ENCODE measurements around the gene SLC25A21.

SLC25A21 gene

DNA sequence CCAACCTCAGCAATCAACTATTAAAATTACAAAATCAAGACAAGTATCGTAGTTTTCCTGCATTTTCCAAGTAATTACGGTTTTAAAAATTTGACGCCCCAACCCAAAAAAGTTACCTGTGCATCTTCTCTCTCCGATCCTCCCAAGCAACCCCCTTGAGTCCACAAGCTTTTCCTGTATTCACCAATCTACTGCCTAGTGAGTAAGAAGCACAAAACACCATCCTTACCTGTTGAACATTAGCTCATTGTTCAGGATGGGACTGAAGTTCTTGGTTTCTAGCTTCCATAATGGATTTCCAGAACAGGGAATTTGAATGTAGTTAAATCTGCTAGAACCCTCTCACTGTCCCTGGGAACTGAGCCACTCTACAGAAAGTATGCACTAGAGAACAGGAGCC lies 348.8 kb downstream of the SLC25A21 start:
- no peak overlapping the region for H4K91ac ChIP-seq (ENCODE audit: low read depth, low read length)
- H3K79me2 ChIP-seq (ENCODE audit: control insufficient read depth, insufficient read depth, low read length, poor library complexity): no peaks in the 10 kb centered on the region
- no peak overlapping the region for H3K23ac ChIP-seq (ENCODE audit: low read length)
- H3K18ac ChIP-seq (ENCODE audit: low read length): no peak overlapping the region
- no peak overlapping the region for H2AK5ac ChIP-seq (ENCODE audit: low read length)
- no peak overlapping the region for H3K4ac ChIP-seq (ENCODE audit: low read depth, low read length)
- no peak overlapping the region for H3K27ac ChIP-seq (ENCODE audit: low read depth, low read length)
- no peaks in the 10 kb centered on the region for H3K36me3 ChIP-seq (ENCODE audit: control insufficient read depth in 1 of 2, insufficient read depth in 2 of 2, low read length in 2 of 2)
- no peak overlapping the region for H4K8ac ChIP-seq (ENCODE audit: low read depth, low read length)
- H4K12ac ChIP-seq (ENCODE audit: low read depth, low read length): no peak overlapping the region
- H3K4me1 ChIP-seq (ENCODE audit: control insufficient read depth in 1 of 2, insufficient read depth in 2 of 2, low read length in 2 of 2): peaks cover 0 to 2% of the 10 kb centered on the region in 2 experiments
- H2BK120ac ChIP-seq (ENCODE audit: insufficient read depth, low read length, poor library complexity): no peak overlapping the region
- H3K14ac ChIP-seq (ENCODE audit: low read length): no peak overlapping the region
- H2AFZ ChIP-seq (ENCODE audit: insufficient read depth, low read length, poor library complexity): no peak overlapping the region
- H3K4me2 ChIP-seq (ENCODE audit: low read length): no peak overlapping the region
- H3K9me3 ChIP-seq (ENCODE audit: insufficient read depth, low read depth, low read length): no peaks in the 10 kb centered on the region
- no peak for DNase-seq
- H3K79me1 ChIP-seq (ENCODE audit: low read length): no peaks in the 10 kb centered on the region
- no peak overlapping the region for H2BK5ac ChIP-seq (ENCODE audit: low read depth, low read length, poor library complexity)
- H3K4me3 ChIP-seq (ENCODE audit: low read depth, low read length): no peak overlapping the region
- no peaks in the 10 kb centered on the region for H3K27me3 ChIP-seq (ENCODE audit: insufficient read depth, low read length)
- no peak overlapping the region for H3K9ac ChIP-seq (ENCODE audit: low read length)
- WGBS (ENCODE audit: extremely low coverage, insufficient coverage, insufficient read length): no CpG with 5 or more reads among the region's 4 CpGs
- no peak overlapping the region for H2BK12ac ChIP-seq (ENCODE audit: low read length)

DNA sequence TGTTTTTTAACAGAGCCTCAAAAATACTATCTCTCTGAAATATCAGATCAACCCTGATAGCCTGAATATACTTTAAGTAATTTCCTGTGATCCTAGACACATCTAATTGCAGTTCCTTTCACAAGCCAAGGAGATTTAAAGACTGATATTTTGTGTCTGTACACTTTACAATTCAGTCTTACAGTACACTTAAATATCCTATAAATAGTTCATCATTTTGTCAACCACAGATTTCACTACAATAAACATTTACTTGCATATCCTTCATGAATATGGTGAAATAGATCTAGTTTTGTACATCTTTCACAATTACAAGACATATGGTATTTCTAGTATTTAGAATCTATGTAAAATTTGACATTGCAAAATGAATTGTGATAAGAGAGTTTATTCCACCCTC lies 349.7 kb downstream of the SLC25A21 start:
- Histone ChIP-seq H3K9ac (ENCODE audit: low read length) (no peak overlapping the region), H3K36me3 (ENCODE audit: control insufficient read depth in 1 of 2, insufficient read depth in 2 of 2, low read length in 2 of 2) (no peaks in the 10 kb centered on the region), H3K79me2 (ENCODE audit: control insufficient read depth, insufficient read depth, low read length, poor library complexity) (no peaks in the 10 kb centered on the region), H4K91ac (ENCODE audit: low read depth, low read length) (no peak overlapping the region), H2BK120ac (ENCODE audit: insufficient read depth, low read length, poor library complexity) (no peak overlapping the region), H3K18ac (ENCODE audit: low read length) (no peak overlapping the region), H3K4ac (ENCODE audit: low read depth, low read length) (no peak overlapping the region), H4K8ac (ENCODE audit: low read depth, low read length) (no peak overlapping the region), H2AFZ (ENCODE audit: insufficient read depth, low read length, poor library complexity) (no peak overlapping the region), H2BK5ac (ENCODE audit: low read depth, low read length, poor library complexity) (no peak overlapping the region), H3K14ac (ENCODE audit: low read length) (no peak overlapping the region), H4K12ac (ENCODE audit: low read depth, low read length) (no peak overlapping the region), H3K4me3 (ENCODE audit: low read depth, low read length) (no peak overlapping the region), H3K27ac (ENCODE audit: low read depth, low read length) (no peak overlapping the region), H3K4me2 (ENCODE audit: low read length) (no peak overlapping the region), H3K9me3 (ENCODE audit: insufficient read depth, low read depth, low read length) (no peaks in the 10 kb centered on the region), H2AK5ac (ENCODE audit: low read length) (no peak overlapping the region), H3K27me3 (ENCODE audit: insufficient read depth, low read length) (no peaks in the 10 kb centered on the region), H3K79me1 (ENCODE audit: low read length) (no peaks in the 10 kb centered on the region), H3K23ac (ENCODE audit: low read length) (no peak overlapping the region), H2BK12ac (ENCODE audit: low read length) (no peak overlapping the region), H3K4me1 (ENCODE audit: control insufficient read depth in 1 of 2, insufficient read depth in 2 of 2, low read length in 2 of 2) (peaks cover 0 to 2% of the 10 kb centered on the region in 2 experiments)
- DNase-seq: no peak

DNA sequence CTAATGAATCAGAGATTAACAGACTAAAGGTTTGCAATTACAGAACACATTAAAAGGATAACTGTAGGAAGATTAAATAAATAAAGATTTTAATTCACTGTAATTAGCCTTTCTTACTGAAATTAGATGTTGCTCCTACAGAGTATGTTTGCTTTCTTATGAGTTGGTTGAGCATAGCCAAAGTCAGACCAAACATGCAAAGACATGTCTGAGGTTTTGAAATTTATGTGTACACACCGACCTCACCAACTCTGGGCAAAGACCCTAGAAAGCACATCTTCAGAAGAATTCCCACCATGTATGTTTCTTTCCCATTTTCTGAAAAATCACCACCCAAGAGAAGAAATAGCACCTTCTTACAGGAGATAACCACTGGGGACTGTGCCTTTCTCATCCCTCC lies 351.5 kb downstream of the SLC25A21 start:
- Histone ChIP-seq H3K27me3 (ENCODE audit: insufficient read depth, low read length) (no peaks in the 10 kb centered on the region), H2BK5ac (ENCODE audit: low read depth, low read length, poor library complexity) (no peak overlapping the region), H3K4me1 (ENCODE audit: control insufficient read depth in 1 of 2, insufficient read depth in 2 of 2, low read length in 2 of 2) (no peaks in the 10 kb centered on the region), H3K4ac (ENCODE audit: low read depth, low read length) (no peak overlapping the region), H3K4me3 (ENCODE audit: low read depth, low read length) (no peak overlapping the region), H3K23ac (ENCODE audit: low read length) (no peak overlapping the region), H3K27ac (ENCODE audit: low read depth, low read length) (no peak overlapping the region), H3K9me3 (ENCODE audit: insufficient read depth, low read depth, low read length) (peaks cover 1% of the 10 kb centered on the region), H2BK12ac (ENCODE audit: low read length) (no peak overlapping the region), H2BK120ac (ENCODE audit: insufficient read depth, low read length, poor library complexity) (no peak overlapping the region), H4K91ac (ENCODE audit: low read depth, low read length) (no peak overlapping the region), H3K36me3 (ENCODE audit: control insufficient read depth in 1 of 2, insufficient read depth in 2 of 2, low read length in 2 of 2) (no peaks in the 10 kb centered on the region), H2AFZ (ENCODE audit: insufficient read depth, low read length, poor library complexity) (no peak overlapping the region), H3K79me2 (ENCODE audit: control insufficient read depth, insufficient read depth, low read length, poor library complexity) (no peaks in the 10 kb centered on the region), H4K8ac (ENCODE audit: low read depth, low read length) (no peak overlapping the region), H2AK5ac (ENCODE audit: low read length) (no peak overlapping the region), H3K9ac (ENCODE audit: low read length) (no peak overlapping the region), H3K18ac (ENCODE audit: low read length) (no peak overlapping the region), H4K12ac (ENCODE audit: low read depth, low read length) (no peak overlapping the region), H3K14ac (ENCODE audit: low read length) (no peak overlapping the region), H3K4me2 (ENCODE audit: low read length) (no peak overlapping the region), H3K79me1 (ENCODE audit: low read length) (no peaks in the 10 kb centered on the region)
- no peak for DNase-seq
- WGBS (ENCODE audit: extremely low coverage, insufficient coverage, insufficient read length): no CpG with 5 or more reads among the region's 1 CpG

DNA sequence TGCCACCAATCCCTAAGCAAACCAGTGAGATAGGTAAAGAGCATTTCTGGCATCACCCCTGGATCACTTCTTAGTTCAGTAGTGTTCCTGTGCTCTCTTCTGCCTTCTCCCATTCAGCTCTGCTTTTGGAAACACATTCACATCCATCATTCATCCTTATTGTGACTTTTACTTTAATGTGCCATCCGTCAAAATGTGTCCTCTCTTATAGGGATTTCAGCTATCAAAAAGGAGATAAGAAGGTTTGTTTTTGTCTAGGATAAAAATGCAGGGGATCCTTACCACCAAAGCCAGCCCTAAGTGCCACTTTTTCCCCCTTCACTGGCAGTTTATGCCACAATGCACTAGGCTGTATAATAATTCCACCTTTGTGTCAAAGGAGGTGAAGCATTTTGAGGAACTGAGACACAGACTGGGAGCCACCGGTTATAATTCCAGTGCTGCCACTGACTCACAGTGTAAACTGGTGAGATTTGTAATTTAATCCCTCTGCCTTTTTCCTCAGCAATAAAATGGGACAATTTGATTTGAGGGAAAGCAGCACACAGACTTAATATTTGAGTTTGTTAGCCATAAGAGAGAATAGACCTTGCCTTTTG lies 352.2 kb downstream of the SLC25A21 start:
- Histone ChIP-seq H3K14ac (ENCODE audit: low read length) (no peak overlapping the region), H4K12ac (ENCODE audit: low read depth, low read length) (no peak overlapping the region), H4K8ac (ENCODE audit: low read depth, low read length) (no peak overlapping the region), H3K79me1 (ENCODE audit: low read length) (no peaks in the 10 kb centered on the region), H3K4ac (ENCODE audit: low read depth, low read length) (no peak overlapping the region), H3K18ac (ENCODE audit: low read length) (no peak overlapping the region), H3K27ac (ENCODE audit: low read depth, low read length) (no peak overlapping the region), H3K4me1 (ENCODE audit: control insufficient read depth in 1 of 2, insufficient read depth in 2 of 2, low read length in 2 of 2) (no peaks in the 10 kb centered on the region), H2AK5ac (ENCODE audit: low read length) (no peak overlapping the region), H3K79me2 (ENCODE audit: control insufficient read depth, insufficient read depth, low read length, poor library complexity) (no peaks in the 10 kb centered on the region), H3K27me3 (ENCODE audit: insufficient read depth, low read length) (no peaks in the 10 kb centered on the region), H2BK5ac (ENCODE audit: low read depth, low read length, poor library complexity) (no peak overlapping the region), H3K36me3 (ENCODE audit: control insufficient read depth in 1 of 2, insufficient read depth in 2 of 2, low read length in 2 of 2) (no peaks in the 10 kb centered on the region), H2AFZ (ENCODE audit: insufficient read depth, low read length, poor library complexity) (no peak overlapping the region), H4K91ac (ENCODE audit: low read depth, low read length) (no peak overlapping the region), H3K23ac (ENCODE audit: low read length) (no peak overlapping the region), H3K9me3 (ENCODE audit: insufficient read depth, low read depth, low read length) (peaks cover 1% of the 10 kb centered on the region), H2BK12ac (ENCODE audit: low read length) (no peak overlapping the region), H3K9ac (ENCODE audit: low read length) (no peak overlapping the region), H3K4me2 (ENCODE audit: low read length) (no peak overlapping the region), H3K4me3 (ENCODE audit: low read depth, low read length) (no peak overlapping the region), H2BK120ac (ENCODE audit: insufficient read depth, low read length, poor library complexity) (no peak overlapping the region)
- DNase-seq: no peak
- no CpG with 5 or more reads among the region's 2 CpGs for WGBS (ENCODE audit: extremely low coverage, insufficient coverage, insufficient read length)
